A673 (cell line): ENCODE results near the gene SERINC5. TPM values are rescaled to one million over a fixed set of nuclear protein-coding genes. Genes with fewer than 3 reads are reported as not detected.
"Not testable (repeated sequence)": the region's sequence is repeated elsewhere in the genome, so short reads cannot be mapped to it uniquely, and the experiment has no call there.

ENCODE experiments used
- BruUV-seq: library from RNA; stranded (reverse); fragments of 400-500 nt; replicated peaks from 2 replicates; lab custom pipeline; 2021; lab: Mats Ljungman, UMichigan
- CTCF ChIA-PET: fragments of 300-600 bp; sonication (Branson Sonifier 250); formaldehyde crosslinking; loops from one replicate; lab custom pipeline; 2022; ENCODE audit warnings: antibody characterized with exemption; lab: Charles Lee
- POLR2A ChIA-PET: fragments of 300-600 bp; sonication (Branson Sonifier 250); formaldehyde crosslinking; loops from one replicate; lab custom pipeline; 2022; ENCODE audit warnings: antibody characterized with exemption; ENCODE audit not compliant: low non-redundant PET; lab: Charles Lee
- DNase-seq: peaks from one replicate; pipeline ENCODE4 v3.0.0-alpha.2; 2015; ENCODE audit warnings: low spot score
- H3K27ac ChIP-seq: fragments of 200-600 bp; sonication (generic); 2 replicates; pipeline ENCODE4 v1.5.1; 2016; ENCODE audit warnings: mixed run types, low read depth, mild to moderate bottlenecking, mixed read lengths, antibody characterized with exemption, low read length; ENCODE audit not compliant: poor library complexity, severe bottlenecking
- H3K27me3 ChIP-seq: fragments of 200-600 bp; sonication (generic); replicated peaks from 2 replicates; pipeline ENCODE4 v1.6.1; 2017; ENCODE audit warnings: mixed run types, low read depth, mild to moderate bottlenecking, mixed read lengths, antibody characterized with exemption, low read length; ENCODE audit not compliant: insufficient read depth, poor library complexity
- H3K36me3 ChIP-seq: fragments of 200-600 bp; sonication (generic); 2 replicates; pipeline ENCODE4 v1.6.1; 2016; ENCODE audit warnings: mixed run types, mild to moderate bottlenecking, mixed read lengths, antibody characterized with exemption, low read length; ENCODE audit not compliant: insufficient read depth, poor library complexity, severe bottlenecking
- H3K4me1 ChIP-seq: fragments of 200-600 bp; sonication (generic); 2 replicates; pipeline ENCODE4 v1.6.1; 2017; ENCODE audit warnings: mixed run types, mild to moderate bottlenecking, mixed read lengths, antibody characterized with exemption, low read length; ENCODE audit not compliant: insufficient read depth, poor library complexity, severe bottlenecking
- H3K4me3 ChIP-seq: fragments of 200-600 bp; sonication (generic); 2 replicates; pipeline ENCODE4 v1.5.1; 2016; ENCODE audit warnings: low read depth, mixed run types, mild to moderate bottlenecking, mixed read lengths, low read length; ENCODE audit not compliant: poor library complexity, severe bottlenecking
- H3K9me3 ChIP-seq: fragments of 200-600 bp; sonication (generic); 2 replicates; pipeline ENCODE4 v1.6.1; 2016; ENCODE audit warnings: mixed run types, low read depth, mild to moderate bottlenecking, mixed read lengths, antibody characterized with exemption, low read length; ENCODE audit not compliant: poor library complexity, severe bottlenecking
- EZH2 ChIP-seq: fragments of 200-600 bp; sonication (generic); IDR thresholded peaks from 2 replicates; pipeline ENCODE4 v1.6.1; 2017; ENCODE audit warnings: borderline replicate concordance, low read depth, mild to moderate bottlenecking, mixed read lengths, antibody characterized with exemption, low read length; ENCODE audit not compliant: poor library complexity, severe bottlenecking
- intact Hi-C: fragments of 100-400 bp; cut with micrococcal nuclease; formaldehyde crosslinking; loops from one replicate; pipeline ENCODE4 v1.10.0; 2022; ENCODE audit not compliant: unreplicated experiment
- total RNA-seq: library from RNA; stranded (reverse); gene quantifications from 2 replicates; pipeline ENCODE4 v1.2.3, GENCODE V29; 2021
- TF ChIP-seq, protein P1 (sequence below): fragments of 300-800, 200-600 bp; sonication (generic); conservative IDR thresholded peaks from 2 replicates; pipeline ENCODE4 v1.5.1; 2017; ENCODE audit warnings: low read depth, mild to moderate bottlenecking, antibody characterized with exemption, low read length, moderate library complexity, mixed read lengths

Gene SERINC5
- total RNA-seq, 1 experiment from 2014 or later = 20.6 TPM

DNA sequence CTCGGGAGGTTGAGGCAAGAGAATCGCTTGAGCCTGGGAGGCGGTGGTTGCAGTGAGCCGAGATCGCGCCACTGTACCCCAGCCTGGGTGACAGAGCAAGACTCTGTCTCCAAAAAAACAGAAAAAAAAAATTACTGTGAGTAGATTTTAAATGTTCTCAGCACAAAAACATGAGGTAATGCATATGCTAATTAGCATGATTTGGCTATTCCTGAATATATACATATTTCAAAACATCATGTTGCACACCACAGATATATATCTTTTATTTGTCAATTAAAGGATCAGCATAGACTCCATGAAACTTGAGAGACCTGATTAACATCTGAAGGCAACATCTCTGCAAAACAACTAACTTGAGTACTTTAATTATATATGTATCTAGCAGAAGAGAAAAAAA lies 117.4 kb downstream of the SERINC5 start:
- intact Hi-C loops = no loop called here
- DNase-seq = no peak
- H3K4me3 ChIP-seq = no peak overlapping the region
- CTCF ChIA-PET = no interaction called here
- no TSS peak for BruUV-seq
- H3K4me1 ChIP-seq = peaks cover 20% of the 10 kb centered on the region
- no peaks in the 10 kb centered on the region for H3K9me3 ChIP-seq
- H3K36me3 ChIP-seq = no peaks in the 10 kb centered on the region
- POLR2A ChIA-PET = no interaction called here
- no peak overlapping the region for H3K27ac ChIP-seq
- no peaks in the 10 kb centered on the region for H3K27me3 ChIP-seq
- no peak for TF ChIP-seq EZH2
- TF ChIP-seq, protein P1, sequence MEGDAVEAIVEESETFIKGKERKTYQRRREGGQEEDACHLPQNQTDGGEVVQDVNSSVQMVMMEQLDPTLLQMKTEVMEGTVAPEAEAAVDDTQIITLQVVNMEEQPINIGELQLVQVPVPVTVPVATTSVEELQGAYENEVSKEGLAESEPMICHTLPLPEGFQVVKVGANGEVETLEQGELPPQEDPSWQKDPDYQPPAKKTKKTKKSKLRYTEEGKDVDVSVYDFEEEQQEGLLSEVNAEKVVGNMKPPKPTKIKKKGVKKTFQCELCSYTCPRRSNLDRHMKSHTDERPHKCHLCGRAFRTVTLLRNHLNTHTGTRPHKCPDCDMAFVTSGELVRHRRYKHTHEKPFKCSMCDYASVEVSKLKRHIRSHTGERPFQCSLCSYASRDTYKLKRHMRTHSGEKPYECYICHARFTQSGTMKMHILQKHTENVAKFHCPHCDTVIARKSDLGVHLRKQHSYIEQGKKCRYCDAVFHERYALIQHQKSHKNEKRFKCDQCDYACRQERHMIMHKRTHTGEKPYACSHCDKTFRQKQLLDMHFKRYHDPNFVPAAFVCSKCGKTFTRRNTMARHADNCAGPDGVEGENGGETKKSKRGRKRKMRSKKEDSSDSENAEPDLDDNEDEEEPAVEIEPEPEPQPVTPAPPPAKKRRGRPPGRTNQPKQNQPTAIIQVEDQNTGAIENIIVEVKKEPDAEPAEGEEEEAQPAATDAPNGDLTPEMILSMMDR = no peak

DNA sequence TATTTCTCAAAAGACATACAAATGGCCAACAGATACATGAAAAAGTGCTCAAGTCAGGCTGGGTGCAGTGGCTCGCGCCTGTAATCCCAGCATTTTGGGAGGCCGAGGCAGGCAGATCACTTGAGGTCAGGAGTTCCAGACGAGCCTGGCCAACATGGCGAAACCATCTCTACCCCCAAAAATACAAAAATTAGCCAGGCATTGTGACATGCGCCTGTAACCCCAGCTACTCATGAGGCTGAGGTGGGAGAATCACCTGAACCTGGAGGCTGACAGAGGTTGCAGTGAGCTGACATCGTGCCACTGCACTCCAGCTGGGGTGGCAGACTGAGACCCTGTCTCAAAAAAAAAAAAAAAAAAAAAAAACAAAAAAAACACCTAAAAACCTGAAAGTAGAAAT lies 119.0 kb downstream of the SERINC5 start:
- DNase-seq, intact Hi-C loops, H3K36me3 ChIP-seq, H3K27ac ChIP-seq, H3K4me3 ChIP-seq, BruUV-seq, POLR2A ChIA-PET, H3K9me3 ChIP-seq, H3K27me3 ChIP-seq: not testable (repeated sequence)
- peaks cover 15% of the 10 kb centered on the region for H3K4me1 ChIP-seq
- CTCF ChIA-PET = interaction anchor here (0.5 kb wide), 1 partner anchor 15 kb away, joined by 4 read pairs; no protein-coding TSS in a partner anchor

DNA sequence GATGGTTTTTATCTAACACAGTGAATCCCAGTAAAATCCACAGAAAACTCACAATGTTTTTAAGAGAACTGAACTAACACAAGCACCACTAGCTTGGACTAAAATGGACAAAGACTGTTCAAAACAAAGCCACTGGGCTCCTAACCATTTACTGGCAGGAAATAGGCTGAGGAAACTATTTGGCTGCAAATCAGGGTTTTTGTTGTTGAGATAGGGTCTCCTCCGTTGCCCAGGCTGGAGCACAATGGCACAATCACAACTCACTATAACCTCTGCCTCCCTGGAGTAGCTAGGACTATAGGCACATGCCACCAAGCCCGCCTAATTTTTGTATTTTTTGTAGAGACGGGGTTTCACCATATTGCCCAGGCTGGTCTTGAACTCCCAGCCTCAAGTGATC lies 121.0 kb downstream of the SERINC5 start:
- H3K9me3 ChIP-seq = no peaks in the 10 kb centered on the region
- TF ChIP-seq, protein P1 = no peak
- TF ChIP-seq EZH2 = no peak
- H3K27me3 ChIP-seq = no peaks in the 10 kb centered on the region
- H3K4me3 ChIP-seq = no peak overlapping the region
- POLR2A ChIA-PET = no interaction called here
- no peak for DNase-seq
- H3K27ac ChIP-seq = no peak overlapping the region
- BruUV-seq = no TSS peak
- H3K4me1 ChIP-seq = peaks cover 7% of the 10 kb centered on the region
- intact Hi-C loops = no loop called here
- H3K36me3 ChIP-seq = no peaks in the 10 kb centered on the region
- CTCF ChIA-PET = no interaction called here

DNA sequence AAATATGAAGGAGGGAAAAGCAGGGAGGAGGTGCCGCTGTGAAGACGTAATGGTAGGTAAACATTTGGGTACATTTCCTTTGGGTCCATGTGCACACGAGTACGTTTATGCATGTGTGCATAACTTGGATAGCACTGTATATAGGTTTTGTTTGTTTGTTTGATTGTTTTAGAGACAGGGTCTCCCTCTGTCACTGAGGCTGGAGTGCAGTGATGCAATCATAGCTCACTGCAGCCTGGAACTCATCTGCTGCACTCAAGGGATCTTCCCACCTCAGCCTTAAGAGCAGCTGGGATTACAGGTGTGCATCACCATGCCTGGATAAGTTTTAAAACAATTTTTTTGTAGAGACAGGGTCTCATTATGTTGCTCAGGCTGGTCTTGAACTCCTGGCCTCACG lies 126.7 kb downstream of the SERINC5 start:
- TF ChIP-seq, protein P1 = no peak
- TF ChIP-seq EZH2 = no peak
- Histone ChIP-seq H3K27ac (no peak overlapping the region), H3K27me3 (no peaks in the 10 kb centered on the region), H3K4me3 (no peak overlapping the region), H3K36me3 (no peaks in the 10 kb centered on the region), H3K9me3 (no peaks in the 10 kb centered on the region), H3K4me1 (peaks cover 5% of the 10 kb centered on the region)
- no TSS peak for BruUV-seq
- DNase-seq = no peak
- POLR2A ChIA-PET = interaction anchor here (0.6 kb wide), 1 partner anchor 414 kb away, joined by 4 read pairs; no protein-coding TSS in a partner anchor
- CTCF ChIA-PET = no interaction called here
- intact Hi-C loops = no loop called here
